ENCODE measurements around the gene CCDC159. TPM values are rescaled to one million over a fixed set of nuclear protein-coding genes. Genes with fewer than 3 reads are reported as not detected.
A peak's percentile ranks its signal among the peaks of the same experiment; 100 is the strongest.
"Not testable (repeated sequence)": the region's sequence is repeated elsewhere in the genome, so short reads cannot be mapped to it uniquely, and the experiment has no call there.

The CCDC159 gene
- total RNA-seq, 2 donors from 2014 or later: 26.5 to 32.6 TPM

- 47 to 65% methylated on average over 14 of the region's 14 CpGs for WGBS, 2 donors
These were observed 9.2 kb upstream of the CCDC159 start for GRCh38 chr19:11337080-11337479.

DNA sequence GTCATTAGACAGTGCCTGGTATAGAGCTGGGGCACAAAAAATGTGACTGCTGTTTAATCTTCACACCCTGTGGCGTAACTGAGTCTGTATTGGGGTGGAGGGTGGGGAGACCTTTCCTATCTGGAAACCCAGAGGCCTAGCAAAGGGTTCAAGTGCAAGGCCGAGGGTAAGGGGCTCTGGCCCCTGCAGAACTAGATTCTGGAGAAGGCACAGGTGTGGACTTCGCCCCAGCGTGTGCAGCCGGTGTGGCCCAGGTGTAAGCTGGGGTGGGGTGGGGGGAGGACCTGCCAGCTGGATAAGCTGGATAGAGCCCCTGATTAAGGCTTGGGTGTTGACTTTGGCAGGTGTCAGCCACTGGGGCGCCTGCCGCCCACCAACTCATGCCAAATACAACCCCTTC is 8.2 kb upstream of the CCDC159 start:
- TF ChIP-seq, protein P1, sequence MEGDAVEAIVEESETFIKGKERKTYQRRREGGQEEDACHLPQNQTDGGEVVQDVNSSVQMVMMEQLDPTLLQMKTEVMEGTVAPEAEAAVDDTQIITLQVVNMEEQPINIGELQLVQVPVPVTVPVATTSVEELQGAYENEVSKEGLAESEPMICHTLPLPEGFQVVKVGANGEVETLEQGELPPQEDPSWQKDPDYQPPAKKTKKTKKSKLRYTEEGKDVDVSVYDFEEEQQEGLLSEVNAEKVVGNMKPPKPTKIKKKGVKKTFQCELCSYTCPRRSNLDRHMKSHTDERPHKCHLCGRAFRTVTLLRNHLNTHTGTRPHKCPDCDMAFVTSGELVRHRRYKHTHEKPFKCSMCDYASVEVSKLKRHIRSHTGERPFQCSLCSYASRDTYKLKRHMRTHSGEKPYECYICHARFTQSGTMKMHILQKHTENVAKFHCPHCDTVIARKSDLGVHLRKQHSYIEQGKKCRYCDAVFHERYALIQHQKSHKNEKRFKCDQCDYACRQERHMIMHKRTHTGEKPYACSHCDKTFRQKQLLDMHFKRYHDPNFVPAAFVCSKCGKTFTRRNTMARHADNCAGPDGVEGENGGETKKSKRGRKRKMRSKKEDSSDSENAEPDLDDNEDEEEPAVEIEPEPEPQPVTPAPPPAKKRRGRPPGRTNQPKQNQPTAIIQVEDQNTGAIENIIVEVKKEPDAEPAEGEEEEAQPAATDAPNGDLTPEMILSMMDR (IDR thresholded peaks at IDR 0.05): no peak
- no peak for TF ChIP-seq POLR2A (IDR thresholded peaks at IDR 0.05)
- ATAC-seq: peak; percentile 10

More at GRCh38 chr19:11337080-11337479, 9.2 kb upstream of the CCDC159 start:
- no peak overlapping the region for H3K4me3 ChIP-seq
- peaks cover 27% of the 10 kb centered on the region for H3K4me1 ChIP-seq
- H3K27ac ChIP-seq: no peak overlapping the region
- intact Hi-C loops (cut with DNase I): no loop called here
- no peaks in the 10 kb centered on the region for H3K27me3 ChIP-seq
- no peaks in the 10 kb centered on the region for H3K9me3 ChIP-seq
- ATAC-seq: no peak
- TF ChIP-seq POLR2A (IDR thresholded peaks at IDR 0.05): no peak
- TF ChIP-seq, protein P1 (IDR thresholded peaks at IDR 0.05): no peak
- peaks cover 10 to 35% of the 10 kb centered on the region in 2 donors for H3K36me3 ChIP-seq (replicated peaks in 1 of 2; ENCODE audit: insufficient read depth in 1 of 2, low read depth in 2 of 2)
- DNase-seq: no peak

GRCh38 chr19:11338569-11339253 is 7.6 kb upstream of the CCDC159 start:
- 13 to 19% methylated on average over 11 to 21 of the region's 21 CpGs for WGBS, 2 donors

More for the DNA sequence above, 8.2 kb upstream of the CCDC159 start:
- 40 to 51% methylated on average over 1 to 7 of the region's 7 CpGs for WGBS, 2 donors
- Histone ChIP-seq H3K36me3 (replicated peaks in 1 of 2; ENCODE audit: insufficient read depth in 1 of 2, low read depth in 2 of 2) (peaks cover 10 to 30% of the 10 kb centered on the region in 2 donors), H3K9me3 (no peaks in the 10 kb centered on the region), H3K4me3 (peak overlapping the region; percentile 99 to 100), H3K27ac (peak overlapping the region; percentile 76 to 94 (median 86)), H3K27me3 (no peaks in the 10 kb centered on the region), H3K4me1 (peaks cover 27% of the 10 kb centered on the region)
- intact Hi-C loops (cut with DNase I): no loop called here
- peak in 1 of 4 donors; percentile 65 for DNase-seq

GRCh38 chr19:11339254-11340098 is 6.8 kb upstream of the CCDC159 start, which contains the start of gene RAB3D:
RAB3D (minus strand) TSS chr19:11339657; CDS start chr19:11337399, 2,258 bp downstream.
- peaks cover 2 to 17% of the 10 kb centered on the region in 2 donors for H3K36me3 ChIP-seq (replicated peaks in 1 of 2; ENCODE audit: insufficient read depth in 1 of 2, low read depth in 2 of 2)
- peak; percentile 95 to 97 (median 96) for DNase-seq
- no peaks in the 10 kb centered on the region for H3K9me3 ChIP-seq
- peaks cover 41% of the 10 kb centered on the region for H3K4me1 ChIP-seq
- no peaks in the 10 kb centered on the region for H3K27me3 ChIP-seq
- WGBS, 2 donors: 3 to 5% methylated on average over 20 to 53 of the region's 53 CpGs
- intact Hi-C loops (cut with DNase I): no loop called here
- peak within 1 kb of the TSS; percentile 99 to 100 for H3K4me3 ChIP-seq
- H3K27ac ChIP-seq: peak within 1 kb of the TSS; percentile 76 to 94 (median 86)
- TF ChIP-seq, protein P1 (IDR thresholded peaks at IDR 0.05): no peak
- peak; percentile 55 to 89 (median 84) for TF ChIP-seq POLR2A (IDR thresholded peaks at IDR 0.05)
- peak; percentile 86 for ATAC-seq

More at GRCh38 chr19:11338569-11339253, 7.6 kb upstream of the CCDC159 start:
- Histone ChIP-seq H3K4me1 (peaks cover 33% of the 10 kb centered on the region), H3K27ac (peak overlapping the region; percentile 76 to 94 (median 86)), H3K27me3 (no peaks in the 10 kb centered on the region), H3K36me3 (replicated peaks in 1 of 2; ENCODE audit: insufficient read depth in 1 of 2, low read depth in 2 of 2) (peaks cover 10 to 24% of the 10 kb centered on the region in 2 donors), H3K9me3 (no peaks in the 10 kb centered on the region), H3K4me3 (peak overlapping the region; percentile 99 to 100)
- DNase-seq: peak in 1 of 4 donors; percentile 22
- ATAC-seq: peak; percentile 36
- TF ChIP-seq, protein P1 (IDR thresholded peaks at IDR 0.05): no peak
- TF ChIP-seq POLR2A (IDR thresholded peaks at IDR 0.05): peak in 2 of 3 donors; percentile 12 to 42
- intact Hi-C loops (cut with DNase I): no loop called here

- H3K4me3 ChIP-seq; intact Hi-C loops (cut with DNase I); ATAC-seq; DNase-seq; H3K9me3 ChIP-seq; H3K27me3 ChIP-seq: not testable (repeated sequence)
- WGBS, 2 donors: 85 to 86% methylated on average over 8 of the region's 8 CpGs
- peak overlapping the region; percentile 76 to 94 (median 86) for H3K27ac ChIP-seq
- peaks cover 47% of the 10 kb centered on the region for H3K4me1 ChIP-seq
- peaks cover 0 to 11% of the 10 kb centered on the region in 2 donors for H3K36me3 ChIP-seq (replicated peaks in 1 of 2; ENCODE audit: insufficient read depth in 1 of 2, low read depth in 2 of 2)
These were observed 6.2 kb upstream of the CCDC159 start for GRCh38 chr19:11340099-11340467.
